HG03432 (cell line): Measurements from ENCODE around the gene PIKFYVE.
"Not testable (repeated sequence)": the region's sequence is repeated elsewhere in the genome, so short reads cannot be mapped to it uniquely, and the experiment has no call there.

Experiments used
- ATAC-seq: cut with Tn5 transposase; IDR thresholded peaks from one replicate; pipeline ENCODE4 v1.9.1; 2021; ENCODE audit warnings: mild to moderate bottlenecking, moderate library complexity; ENCODE audit not compliant: unreplicated experiment

Gene PIKFYVE

GRCh38 chr2:208254118-208254870 lies 11.8 kb upstream of the PIKFYVE start:
- peak; percentile 76 for ATAC-seq

DNA sequence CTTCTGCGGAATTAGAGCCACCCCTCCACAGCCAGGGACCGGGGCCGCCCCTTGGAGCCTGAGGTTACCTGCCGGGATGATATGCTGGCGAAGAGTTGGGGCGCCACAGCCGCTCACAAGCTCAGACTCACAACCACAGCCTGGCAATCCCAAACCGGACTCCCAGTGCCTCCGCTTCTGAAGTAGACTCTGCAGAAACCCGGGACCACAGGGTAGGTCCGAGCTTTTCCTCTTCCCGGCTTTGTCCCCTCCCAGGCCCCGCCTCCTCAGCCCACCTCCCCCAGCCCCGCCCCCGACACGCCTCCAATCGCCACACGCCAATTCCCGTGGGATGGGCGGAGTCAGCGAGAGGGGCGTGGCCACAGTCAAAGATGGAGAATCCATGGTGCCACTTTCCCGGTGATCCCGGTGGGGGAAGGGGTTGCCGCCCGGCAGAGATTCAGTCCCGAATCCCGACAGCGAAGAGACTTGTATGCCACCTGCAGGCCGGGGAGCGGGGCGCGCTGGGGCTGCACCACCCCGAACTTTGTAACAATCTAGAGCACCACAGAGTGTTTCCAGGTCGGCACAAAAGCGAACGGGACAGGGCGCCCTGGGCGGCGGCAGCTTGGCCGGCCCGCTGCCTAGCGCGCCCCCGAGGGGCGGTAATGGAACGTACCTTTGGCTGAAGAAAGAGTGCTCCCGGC lies 11.0 kb upstream of the PIKFYVE start, which contains the start of gene IDH1:
IDH1 (minus strand) TSS at position 201 of the 686 bp plus-strand sequence. CDS start 3,520 bp downstream, outside the sequence.
- ATAC-seq, result peak; percentile 81

- ATAC-seq, result peak; percentile 23
Observed at GRCh38 chr2:208255557-208256106, 10.4 kb upstream of the PIKFYVE start.

DNA sequence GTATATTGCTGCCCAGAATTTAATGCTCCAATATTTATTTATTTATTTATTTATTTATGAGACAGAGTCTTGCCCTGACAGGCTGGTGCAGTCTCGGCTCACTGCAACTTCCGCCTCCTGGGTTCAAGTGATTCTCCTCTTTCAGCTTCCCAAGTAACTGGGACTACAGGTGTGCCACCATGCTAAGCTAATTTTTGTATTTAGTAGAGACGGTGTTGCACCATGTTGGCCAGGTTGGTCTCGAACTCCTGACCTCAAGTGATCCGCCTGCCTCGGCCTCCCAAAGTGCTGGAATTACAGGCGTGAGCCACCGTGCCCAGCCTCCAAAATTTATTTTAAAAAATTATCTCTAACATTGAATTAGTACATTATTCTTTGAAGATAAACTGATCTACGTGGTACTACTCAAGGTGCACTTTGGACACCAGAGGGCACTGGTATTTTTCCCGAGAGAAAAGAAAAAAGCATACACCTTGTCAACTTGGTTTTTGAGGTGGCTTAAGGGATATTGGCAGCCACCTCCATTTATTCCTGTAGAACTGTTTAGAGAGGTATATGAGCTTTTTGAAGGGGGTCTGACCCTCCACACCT lies 9.8 kb upstream of the PIKFYVE start:
- no peak for ATAC-seq

DNA sequence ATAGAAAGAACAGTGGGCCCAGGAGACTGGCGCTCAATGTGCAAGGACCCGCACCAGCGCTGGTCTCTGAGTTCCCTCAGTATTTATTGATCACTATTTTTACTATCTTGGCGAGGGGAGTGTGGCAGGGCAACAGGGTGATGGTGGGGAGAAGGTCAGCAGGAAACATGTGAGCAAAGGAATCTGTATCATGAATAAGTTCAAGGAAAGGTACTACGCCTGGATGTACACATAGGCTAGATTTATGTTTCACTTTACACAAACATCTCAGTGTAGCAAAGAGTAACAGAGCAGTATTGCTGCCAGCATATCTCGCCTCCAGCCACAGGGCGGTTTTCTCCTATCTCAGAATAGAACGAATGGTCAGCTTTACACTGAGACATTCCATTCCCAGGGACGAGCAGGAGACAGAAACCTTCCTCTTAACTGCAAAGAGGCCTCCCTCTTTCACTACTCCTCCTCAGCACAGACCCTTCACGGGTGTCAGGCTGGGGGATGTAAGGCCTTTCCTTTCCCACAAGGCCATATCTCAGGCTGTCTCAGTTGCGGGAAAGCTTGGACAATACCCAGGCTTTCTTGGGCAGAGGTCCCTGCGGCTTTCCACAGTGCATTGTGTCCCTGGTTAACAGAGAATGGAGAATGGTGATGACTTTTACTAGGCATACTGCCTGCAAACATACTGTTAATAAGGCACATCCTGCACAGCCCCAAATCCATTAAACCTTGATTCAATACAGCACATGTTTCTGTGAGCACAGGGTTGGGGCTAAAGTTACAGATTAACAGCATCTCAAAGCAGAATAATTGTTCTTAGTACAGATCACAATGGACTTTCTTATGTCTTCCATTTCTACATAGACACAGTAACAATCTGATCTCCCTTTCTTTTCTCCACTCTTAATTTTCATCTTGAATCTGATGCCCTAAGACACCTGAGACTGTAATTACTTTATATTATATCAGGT lies 8.9 kb upstream of the PIKFYVE start:
- not testable (repeated sequence) for ATAC-seq

DNA sequence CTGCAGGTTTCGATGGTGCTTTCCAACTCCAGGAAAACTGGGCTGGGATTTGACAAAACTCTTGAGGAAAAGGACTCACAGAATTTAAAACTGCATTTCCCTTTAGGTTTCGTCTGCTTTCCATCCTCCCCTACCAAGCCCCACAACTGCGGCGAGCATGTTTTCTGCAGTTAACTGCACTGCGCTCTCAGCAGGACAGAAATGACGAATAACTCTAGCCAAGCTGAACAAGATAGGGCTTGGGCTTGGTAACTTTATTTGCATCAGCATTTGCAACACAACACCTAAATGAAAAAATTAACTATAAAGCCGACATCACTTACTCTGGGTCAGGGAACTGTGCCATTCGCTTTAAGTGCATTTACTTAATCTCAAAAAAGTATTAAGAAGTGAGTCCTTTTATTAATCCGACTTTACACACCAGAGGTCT lies 669 bp upstream of the PIKFYVE start:
- peak; percentile 46 for ATAC-seq

DNA sequence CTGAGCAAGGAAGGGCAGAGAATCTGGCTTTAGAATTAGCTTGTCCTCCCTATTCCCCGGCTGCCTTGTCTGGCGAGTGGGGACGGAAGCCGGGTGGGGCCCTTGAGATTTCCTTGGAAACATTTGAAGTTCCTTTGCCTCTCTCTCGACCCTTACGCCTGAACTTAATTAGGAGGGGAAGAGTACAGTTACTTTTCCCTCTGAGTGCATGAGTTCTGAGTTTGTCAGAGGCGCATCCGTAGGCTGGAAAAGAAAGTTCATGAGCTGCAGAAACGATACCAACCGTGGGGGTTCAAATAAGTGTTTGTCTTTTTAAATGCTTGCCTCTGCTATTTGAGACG lies 468 bp downstream of the PIKFYVE start:
- ATAC-seq, result peak; percentile 7

GRCh38 chr2:208266936-208267335 lies 881 bp downstream of the PIKFYVE start:
- no peak for ATAC-seq

GRCh38 chr2:208267526-208267925 lies 1.5 kb downstream of the PIKFYVE start:
- ATAC-seq, result not testable (repeated sequence)

- ATAC-seq, result no peak
Observed at GRCh38 chr2:208268156-208268952, 2.3 kb downstream of the PIKFYVE start.

- no peak for ATAC-seq
Observed at GRCh38 chr2:208269091-208269490, 3.0 kb downstream of the PIKFYVE start.

DNA sequence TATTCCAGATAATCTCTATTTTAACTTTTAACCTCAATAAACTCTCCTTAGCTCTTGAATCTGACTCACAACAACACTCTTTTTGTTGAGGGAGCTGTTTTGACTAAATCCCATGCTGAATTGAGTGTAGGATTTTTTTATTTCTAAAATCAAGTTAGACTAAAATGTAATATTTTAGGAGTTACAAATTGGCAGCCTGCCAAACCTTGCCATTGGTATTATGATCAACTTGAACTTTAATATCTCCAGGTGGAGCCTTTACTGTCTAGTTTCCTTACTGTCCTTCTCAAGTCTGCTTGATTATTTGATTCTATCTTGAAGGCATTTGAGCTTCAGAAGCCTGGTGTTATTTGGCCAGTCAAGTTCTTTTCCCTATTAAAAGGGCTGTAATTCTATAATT lies 8.7 kb downstream of the PIKFYVE start:
- ATAC-seq, result no peak

DNA sequence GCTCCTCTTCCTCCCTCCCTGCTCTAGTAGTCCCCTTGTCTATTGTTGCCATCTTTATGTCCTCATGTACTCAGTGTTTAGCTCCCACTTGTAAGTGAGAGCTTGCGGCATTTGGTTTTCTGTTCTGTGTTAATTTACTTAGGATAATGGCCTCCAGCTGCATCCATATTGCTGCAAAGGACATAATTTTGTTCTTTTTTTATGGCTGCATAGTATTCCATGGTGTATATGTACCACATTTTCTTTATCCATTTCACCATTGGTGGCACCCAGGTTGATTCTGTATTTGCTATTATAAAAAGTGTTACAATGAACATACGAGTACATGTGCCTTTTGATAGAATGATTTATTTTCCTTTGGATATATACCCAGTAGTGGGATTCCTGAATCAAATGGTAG lies 12.5 kb downstream of the PIKFYVE start:
- ATAC-seq, result no peak

GRCh38 chr2:208279236-208279635 lies 13.2 kb downstream of the PIKFYVE start:
- ATAC-seq, result no peak

GRCh38 chr2:208280234-208280633 lies 14.2 kb downstream of the PIKFYVE start:
- peak; percentile 37 for ATAC-seq

DNA sequence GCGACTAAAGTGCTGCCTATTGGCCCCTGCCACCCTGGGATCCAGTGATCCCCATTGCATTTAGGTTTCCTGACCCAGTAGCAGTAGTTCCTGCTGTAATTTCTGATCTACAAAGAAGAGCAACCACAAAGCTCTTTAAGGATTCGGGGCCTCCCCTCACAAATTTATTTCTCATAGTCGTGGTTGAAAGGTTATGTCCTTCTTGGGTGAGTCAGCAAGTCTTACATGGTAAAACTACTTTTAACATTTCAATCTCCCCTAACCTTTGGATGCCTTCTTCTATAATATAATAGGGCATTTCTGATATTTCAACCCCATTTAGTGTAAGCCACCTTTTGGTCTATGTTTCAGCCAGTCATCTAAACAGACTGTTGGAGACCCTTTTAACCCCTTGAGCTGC lies 14.9 kb downstream of the PIKFYVE start:
- ATAC-seq, result peak; percentile 85

DNA sequence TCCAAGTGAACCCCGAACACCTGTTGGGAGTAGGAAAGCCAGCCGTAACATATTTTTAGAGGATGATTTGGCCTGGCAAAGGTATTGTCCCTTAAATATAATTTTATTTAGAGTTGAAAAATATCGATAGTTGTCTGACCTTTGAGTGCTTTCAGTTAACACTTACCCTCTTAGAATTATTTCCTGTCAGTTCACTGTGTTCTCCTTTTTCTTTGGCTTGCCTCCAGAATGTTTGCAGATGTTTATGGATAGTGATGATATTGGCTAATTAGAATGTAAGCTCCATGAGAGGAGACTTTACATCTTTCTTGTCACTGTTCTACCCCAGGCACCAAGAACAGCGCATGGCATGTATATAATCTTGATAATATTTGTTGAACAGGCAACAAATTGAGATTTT lies 19.8 kb downstream of the PIKFYVE start:
- ATAC-seq, result no peak

DNA sequence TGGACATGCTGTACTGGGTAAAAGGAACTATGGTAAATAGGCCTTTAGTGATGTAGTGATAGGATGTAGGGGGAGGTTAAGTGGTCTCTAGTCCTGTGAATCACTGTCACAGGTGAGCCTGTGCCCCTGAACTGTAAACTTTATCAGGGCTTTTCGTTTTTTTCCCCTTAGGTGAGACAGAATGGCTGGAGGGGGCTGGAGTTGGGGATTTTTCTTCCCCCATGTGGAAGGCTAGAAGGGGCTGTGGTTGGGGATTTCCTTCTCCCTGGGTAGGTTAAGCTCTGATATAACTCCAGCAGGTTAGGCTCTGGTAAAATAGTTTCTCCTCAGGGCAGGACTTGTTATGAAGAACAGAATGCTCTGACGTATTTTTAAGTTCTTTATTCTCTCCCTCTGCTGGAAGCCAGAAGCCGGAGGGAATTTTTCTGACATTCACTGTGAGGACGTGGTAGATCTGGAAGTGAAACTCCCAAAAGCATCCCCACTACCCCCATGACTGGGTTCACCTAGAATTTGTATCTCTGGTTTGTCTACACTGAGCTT lies 28.5 kb downstream of the PIKFYVE start:
- peak; percentile 81 for ATAC-seq

DNA sequence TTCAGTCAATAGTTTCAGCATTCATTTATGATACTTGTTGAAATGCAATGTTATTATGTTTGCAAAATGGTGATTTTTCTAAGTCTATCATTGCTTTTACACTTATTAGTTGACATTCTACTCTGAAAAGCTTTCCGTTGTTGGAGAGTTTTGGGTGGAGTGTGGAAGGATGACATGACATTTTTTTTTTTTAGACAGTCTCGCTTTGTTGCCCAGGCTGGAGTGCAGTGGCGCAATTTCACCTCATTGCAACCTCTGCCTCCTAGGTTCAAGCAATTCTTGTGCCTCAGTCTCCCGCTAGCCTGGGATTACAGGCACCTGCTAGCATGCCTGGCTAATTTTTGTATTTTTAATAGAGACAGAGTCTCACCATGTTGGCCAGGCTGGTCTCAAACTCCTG lies 29.8 kb downstream of the PIKFYVE start:
- no peak for ATAC-seq
